ENCODE data around the gene WDR62. TPM values are rescaled to one million over a fixed set of nuclear protein-coding genes. Genes with fewer than 3 reads are reported as not detected.

WDR62 gene
- total RNA-seq, 2 experiments from 2014 or later: 44.5 to 60.2 TPM

DNA sequence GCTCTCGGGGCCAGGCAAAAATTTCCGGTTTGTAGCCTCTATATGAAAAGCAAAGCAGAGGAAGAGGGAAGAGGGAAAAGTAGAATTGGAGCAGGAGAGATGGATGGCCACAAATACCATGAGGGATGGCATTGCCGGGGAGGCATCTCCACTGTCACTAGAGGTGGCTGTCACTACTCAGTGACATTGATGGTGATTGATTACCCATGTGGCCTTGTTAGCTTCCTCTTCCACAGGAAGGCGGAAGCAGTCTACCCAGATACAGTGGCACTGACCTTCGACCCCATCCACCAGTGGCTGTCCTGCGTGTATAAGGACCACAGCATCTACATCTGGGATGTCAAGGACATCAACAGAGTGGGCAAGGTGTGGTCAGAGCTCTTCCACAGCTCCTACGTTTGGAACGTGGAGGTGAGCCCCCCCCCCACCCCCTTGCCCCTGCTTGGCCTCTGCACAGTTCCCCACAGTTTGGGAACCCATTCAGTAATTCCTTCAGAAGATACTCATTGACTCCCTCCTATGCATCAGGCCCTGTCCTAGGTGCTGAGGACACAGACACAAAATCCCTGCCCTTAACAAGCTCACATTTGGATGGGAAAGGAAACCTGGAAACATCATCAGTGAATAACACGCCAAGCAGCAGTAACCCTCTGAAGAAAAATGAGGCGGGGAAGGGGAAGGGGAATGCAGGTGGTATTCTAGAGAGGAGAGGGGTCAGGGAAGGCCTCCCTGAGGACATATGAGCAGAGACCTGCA lies 18.6 kb downstream of the WDR62 start:
- Histone ChIP-seq H3K4me1 (ENCODE audit: insufficient read depth, low read length, poor library complexity, severe bottlenecking) (no peaks in the 10 kb centered on the region), H3K9me2 (ENCODE audit: insufficient read depth, low read length) (no peaks in the 10 kb centered on the region), H3K9me3 (ENCODE audit: low read length) (no peaks in the 10 kb centered on the region), H3K36me3 (ENCODE audit: insufficient read depth, low read length) (peaks cover 92% of the 10 kb centered on the region), H3K4me2 (ENCODE audit: low read length) (no peak overlapping the region), H3K27ac (ENCODE audit: low read depth, low read length, poor library complexity, severe bottlenecking) (no peak overlapping the region), H2AFZ (ENCODE audit: low read length) (no peak overlapping the region), H3K4me3 (ENCODE audit: low read depth, low read length, poor library complexity, severe bottlenecking) (no peak overlapping the region), H3K79me2 (ENCODE audit: insufficient read depth, low read depth, low read length) (no peaks in the 10 kb centered on the region), H4K20me1 (ENCODE audit: insufficient read depth, low read length) (no peaks in the 10 kb centered on the region)
- DNase-seq (ENCODE audit: low spot score): no peak
- CTCF ChIA-PET (ENCODE audit: unreplicated experiment): no interaction called here
- POLR2A ChIA-PET: no interaction called here
- intact Hi-C loops (cut with micrococcal nuclease; ENCODE audit: unreplicated experiment): no loop called here
- no peak for TF ChIP-seq EZH2phosphoT487 (IDR thresholded peaks at IDR 0.05; ENCODE audit: borderline replicate concordance, low read depth, low read length)
- TF ChIP-seq, protein P1, sequence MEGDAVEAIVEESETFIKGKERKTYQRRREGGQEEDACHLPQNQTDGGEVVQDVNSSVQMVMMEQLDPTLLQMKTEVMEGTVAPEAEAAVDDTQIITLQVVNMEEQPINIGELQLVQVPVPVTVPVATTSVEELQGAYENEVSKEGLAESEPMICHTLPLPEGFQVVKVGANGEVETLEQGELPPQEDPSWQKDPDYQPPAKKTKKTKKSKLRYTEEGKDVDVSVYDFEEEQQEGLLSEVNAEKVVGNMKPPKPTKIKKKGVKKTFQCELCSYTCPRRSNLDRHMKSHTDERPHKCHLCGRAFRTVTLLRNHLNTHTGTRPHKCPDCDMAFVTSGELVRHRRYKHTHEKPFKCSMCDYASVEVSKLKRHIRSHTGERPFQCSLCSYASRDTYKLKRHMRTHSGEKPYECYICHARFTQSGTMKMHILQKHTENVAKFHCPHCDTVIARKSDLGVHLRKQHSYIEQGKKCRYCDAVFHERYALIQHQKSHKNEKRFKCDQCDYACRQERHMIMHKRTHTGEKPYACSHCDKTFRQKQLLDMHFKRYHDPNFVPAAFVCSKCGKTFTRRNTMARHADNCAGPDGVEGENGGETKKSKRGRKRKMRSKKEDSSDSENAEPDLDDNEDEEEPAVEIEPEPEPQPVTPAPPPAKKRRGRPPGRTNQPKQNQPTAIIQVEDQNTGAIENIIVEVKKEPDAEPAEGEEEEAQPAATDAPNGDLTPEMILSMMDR (conservative IDR thresholded peaks at IDR 0.05; ENCODE audit: low read length): no peak
- BruUV-seq (replicated peaks): no TSS peak

DNA sequence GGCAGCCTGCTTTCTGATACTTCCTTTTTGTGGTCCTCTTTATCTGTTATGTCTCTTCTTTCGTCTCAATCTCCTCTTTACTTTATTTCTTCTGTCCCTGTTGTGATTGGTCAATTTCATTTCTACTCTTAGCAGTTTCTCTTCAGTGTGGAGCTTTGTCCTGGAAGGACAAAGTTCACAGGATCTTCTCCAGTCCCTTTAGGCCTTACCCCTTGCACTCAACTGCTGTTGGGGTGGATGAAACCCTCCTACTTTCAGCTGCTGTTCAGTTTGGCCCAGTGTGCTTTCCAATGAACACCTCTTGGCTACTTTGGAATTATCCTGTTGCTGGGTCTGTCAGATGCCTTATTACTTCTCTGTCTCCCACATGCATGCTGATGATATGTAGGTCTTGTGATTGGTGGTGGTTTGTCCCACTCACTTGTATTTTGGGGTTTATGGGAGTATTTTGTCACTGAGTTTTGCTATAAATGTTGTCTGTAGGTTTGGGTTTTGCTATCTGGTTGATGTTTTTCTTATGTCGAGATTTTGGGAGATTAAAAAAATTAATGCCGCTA lies 24.8 kb downstream of the WDR62 start:
- Histone ChIP-seq H3K79me2 (ENCODE audit: insufficient read depth, low read depth, low read length) (0 out of 2 replicates have a peak, but pooled peaks cover 5% of the 10 kb centered on the region), H3K27ac (ENCODE audit: low read depth, low read length, poor library complexity, severe bottlenecking) (no peak overlapping the region), H3K4me3 (ENCODE audit: low read depth, low read length, poor library complexity, severe bottlenecking) (no peak overlapping the region), H3K36me3 (ENCODE audit: insufficient read depth, low read length) (peaks cover 93% of the 10 kb centered on the region), H3K4me1 (ENCODE audit: insufficient read depth, low read length, poor library complexity, severe bottlenecking) (no peaks in the 10 kb centered on the region), H4K20me1 (ENCODE audit: insufficient read depth, low read length) (no peaks in the 10 kb centered on the region), H2AFZ (ENCODE audit: low read length) (no peak overlapping the region), H3K9me2 (ENCODE audit: insufficient read depth, low read length) (no peaks in the 10 kb centered on the region), H3K9me3 (ENCODE audit: low read length) (no peaks in the 10 kb centered on the region), H3K4me2 (ENCODE audit: low read length) (no peak overlapping the region)
- POLR2A ChIA-PET: no interaction called here
- DNase-seq (ENCODE audit: low spot score): no peak
- intact Hi-C loops (cut with micrococcal nuclease; ENCODE audit: unreplicated experiment): no loop called here
- CTCF ChIA-PET (ENCODE audit: unreplicated experiment): no interaction called here
- no TSS peak for BruUV-seq (replicated peaks)
- TF ChIP-seq, protein P1 (conservative IDR thresholded peaks at IDR 0.05; ENCODE audit: low read length): no peak
- no peak for TF ChIP-seq EZH2phosphoT487 (IDR thresholded peaks at IDR 0.05; ENCODE audit: borderline replicate concordance, low read depth, low read length)

DNA sequence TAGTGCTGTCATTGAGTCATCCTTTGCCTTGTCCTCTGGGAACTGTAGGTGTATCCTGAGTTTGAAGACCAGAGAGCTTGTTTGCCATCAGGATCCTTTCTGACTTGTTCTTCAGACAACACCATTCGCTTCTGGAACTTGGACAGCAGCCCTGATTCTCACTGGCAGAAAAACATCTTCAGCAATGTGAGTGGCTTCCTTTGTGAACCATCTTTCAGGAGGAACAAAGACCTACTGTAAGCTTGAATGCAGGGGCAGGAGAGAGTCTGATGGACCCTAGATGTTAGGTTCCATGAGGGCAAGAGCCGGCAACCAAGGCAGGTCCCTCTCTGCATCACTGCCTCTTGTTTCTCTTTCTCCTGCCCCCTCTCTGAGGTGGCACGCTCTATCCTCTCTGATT lies 26.7 kb downstream of the WDR62 start:
- no peaks in the 10 kb centered on the region for H4K20me1 ChIP-seq (ENCODE audit: insufficient read depth, low read length)
- BruUV-seq (replicated peaks): no TSS peak
- POLR2A ChIA-PET: interaction anchor here (1.1 kb wide), 1 partner anchor 10 kb away, joined by 3 read pairs; no protein-coding TSS in a partner anchor

More for the DNA sequence above, 26.7 kb downstream of the WDR62 start:
- intact Hi-C loops (cut with micrococcal nuclease; ENCODE audit: unreplicated experiment): no loop called here
- Histone ChIP-seq H3K4me2 (ENCODE audit: low read length) (no peak overlapping the region), H3K9me3 (ENCODE audit: low read length) (no peaks in the 10 kb centered on the region), H3K4me3 (ENCODE audit: low read depth, low read length, poor library complexity, severe bottlenecking) (no peak overlapping the region), H3K27ac (ENCODE audit: low read depth, low read length, poor library complexity, severe bottlenecking) (no peak overlapping the region), H3K79me2 (ENCODE audit: insufficient read depth, low read depth, low read length) (0 out of 2 replicates have a peak, but pooled peaks cover 5% of the 10 kb centered on the region), H3K36me3 (ENCODE audit: insufficient read depth, low read length) (peaks cover 93% of the 10 kb centered on the region), H3K4me1 (ENCODE audit: insufficient read depth, low read length, poor library complexity, severe bottlenecking) (no peaks in the 10 kb centered on the region), H2AFZ (ENCODE audit: low read length) (no peak overlapping the region), H3K9me2 (ENCODE audit: insufficient read depth, low read length) (no peaks in the 10 kb centered on the region)
- TF ChIP-seq EZH2phosphoT487 (IDR thresholded peaks at IDR 0.05; ENCODE audit: borderline replicate concordance, low read depth, low read length): no peak
- TF ChIP-seq, protein P1 (conservative IDR thresholded peaks at IDR 0.05; ENCODE audit: low read length): no peak
- CTCF ChIA-PET (ENCODE audit: unreplicated experiment): no interaction called here
- no peak for DNase-seq (ENCODE audit: low spot score)

Data from OCI-LY7 (cell line).